ENCODE results near the gene FBXL14. TPM values are rescaled to one million over a fixed set of nuclear protein-coding genes. Genes with fewer than 3 reads are reported as not detected.

The FBXL14 gene
- total and polyA plus RNA-seq, 4 donors = 0.67 to 7.5 (median 4.9) TPM

DNA sequence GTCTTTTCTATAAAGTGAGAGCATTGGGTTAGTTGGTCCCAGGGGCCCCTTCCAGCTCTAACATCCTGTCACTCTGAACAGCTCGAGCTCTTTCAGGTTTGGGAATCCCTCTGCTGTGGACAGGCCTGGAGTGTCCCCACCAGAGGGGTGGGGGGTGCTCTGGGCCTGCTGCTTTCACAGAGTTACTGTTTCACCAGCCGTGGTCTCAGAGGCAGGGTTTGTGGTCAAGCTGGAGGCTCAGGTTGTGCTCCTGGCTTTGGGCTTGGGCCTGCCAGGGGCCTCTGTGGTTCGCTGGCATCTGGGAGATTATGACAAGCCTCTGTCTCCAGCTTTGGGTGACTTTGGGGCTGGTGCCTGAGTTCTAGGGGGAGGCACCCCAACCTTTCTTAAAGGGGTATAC, 59.6 kb downstream of the FBXL14 start:
- 86% methylated on average over 3 of the region's 3 CpGs for WGBS
- Histone ChIP-seq H3K36me3 (ENCODE audit: control insufficient read depth in 4 of 4, insufficient read depth in 3 of 4, low read depth in 1 of 4, low read length in 3 of 4) (no peaks in the 10 kb centered on the region), H3K27ac (ENCODE audit: low read depth in 1 of 2, low read length in 2 of 2) (no peak overlapping the region), H3K4me3 (ENCODE audit: low read depth in 1 of 3, low read length in 3 of 3) (no peak overlapping the region), H3K9me3 (ENCODE audit: control insufficient read depth in 4 of 4, low read length in 3 of 4) (no peaks in the 10 kb centered on the region), H3K9ac (ENCODE audit: low read depth in 1 of 2, low read length in 2 of 2) (no peak overlapping the region), H3K4me1 (ENCODE audit: control insufficient read depth in 4 of 4, insufficient read depth in 4 of 4, low read length in 3 of 4) (peaks cover 0 to 11% (median 8%) of the 10 kb centered on the region in 4 donors), H3K27me3 (ENCODE audit: control insufficient read depth in 4 of 4, insufficient read depth in 4 of 4, low read length in 3 of 4) (peaks cover 0 to 25% (median under 1%) of the 10 kb centered on the region in 4 donors)
- DNase-seq (ENCODE audit: low spot score) = no peak
- TF ChIP-seq RXRA (IDR thresholded peaks at IDR 0.05) (no peak), RAD21 (IDR thresholded peaks at IDR 0.05) (no peak), FOXA1 (IDR thresholded peaks at IDR 0.05) (no peak), HNF4A (conservative IDR thresholded peaks at IDR 0.05) (no peak)
- TF ChIP-seq, protein P1, sequence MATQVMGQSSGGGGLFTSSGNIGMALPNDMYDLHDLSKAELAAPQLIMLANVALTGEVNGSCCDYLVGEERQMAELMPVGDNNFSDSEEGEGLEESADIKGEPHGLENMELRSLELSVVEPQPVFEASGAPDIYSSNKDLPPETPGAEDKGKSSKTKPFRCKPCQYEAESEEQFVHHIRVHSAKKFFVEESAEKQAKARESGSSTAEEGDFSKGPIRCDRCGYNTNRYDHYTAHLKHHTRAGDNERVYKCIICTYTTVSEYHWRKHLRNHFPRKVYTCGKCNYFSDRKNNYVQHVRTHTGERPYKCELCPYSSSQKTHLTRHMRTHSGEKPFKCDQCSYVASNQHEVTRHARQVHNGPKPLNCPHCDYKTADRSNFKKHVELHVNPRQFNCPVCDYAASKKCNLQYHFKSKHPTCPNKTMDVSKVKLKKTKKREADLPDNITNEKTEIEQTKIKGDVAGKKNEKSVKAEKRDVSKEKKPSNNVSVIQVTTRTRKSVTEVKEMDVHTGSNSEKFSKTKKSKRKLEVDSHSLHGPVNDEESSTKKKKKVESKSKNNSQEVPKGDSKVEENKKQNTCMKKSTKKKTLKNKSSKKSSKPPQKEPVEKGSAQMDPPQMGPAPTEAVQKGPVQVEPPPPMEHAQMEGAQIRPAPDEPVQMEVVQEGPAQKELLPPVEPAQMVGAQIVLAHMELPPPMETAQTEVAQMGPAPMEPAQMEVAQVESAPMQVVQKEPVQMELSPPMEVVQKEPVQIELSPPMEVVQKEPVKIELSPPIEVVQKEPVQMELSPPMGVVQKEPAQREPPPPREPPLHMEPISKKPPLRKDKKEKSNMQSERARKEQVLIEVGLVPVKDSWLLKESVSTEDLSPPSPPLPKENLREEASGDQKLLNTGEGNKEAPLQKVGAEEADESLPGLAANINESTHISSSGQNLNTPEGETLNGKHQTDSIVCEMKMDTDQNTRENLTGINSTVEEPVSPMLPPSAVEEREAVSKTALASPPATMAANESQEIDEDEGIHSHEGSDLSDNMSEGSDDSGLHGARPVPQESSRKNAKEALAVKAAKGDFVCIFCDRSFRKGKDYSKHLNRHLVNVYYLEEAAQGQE (IDR thresholded peaks at IDR 0.05) = no peak
- TF ChIP-seq, protein P2, sequence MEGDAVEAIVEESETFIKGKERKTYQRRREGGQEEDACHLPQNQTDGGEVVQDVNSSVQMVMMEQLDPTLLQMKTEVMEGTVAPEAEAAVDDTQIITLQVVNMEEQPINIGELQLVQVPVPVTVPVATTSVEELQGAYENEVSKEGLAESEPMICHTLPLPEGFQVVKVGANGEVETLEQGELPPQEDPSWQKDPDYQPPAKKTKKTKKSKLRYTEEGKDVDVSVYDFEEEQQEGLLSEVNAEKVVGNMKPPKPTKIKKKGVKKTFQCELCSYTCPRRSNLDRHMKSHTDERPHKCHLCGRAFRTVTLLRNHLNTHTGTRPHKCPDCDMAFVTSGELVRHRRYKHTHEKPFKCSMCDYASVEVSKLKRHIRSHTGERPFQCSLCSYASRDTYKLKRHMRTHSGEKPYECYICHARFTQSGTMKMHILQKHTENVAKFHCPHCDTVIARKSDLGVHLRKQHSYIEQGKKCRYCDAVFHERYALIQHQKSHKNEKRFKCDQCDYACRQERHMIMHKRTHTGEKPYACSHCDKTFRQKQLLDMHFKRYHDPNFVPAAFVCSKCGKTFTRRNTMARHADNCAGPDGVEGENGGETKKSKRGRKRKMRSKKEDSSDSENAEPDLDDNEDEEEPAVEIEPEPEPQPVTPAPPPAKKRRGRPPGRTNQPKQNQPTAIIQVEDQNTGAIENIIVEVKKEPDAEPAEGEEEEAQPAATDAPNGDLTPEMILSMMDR (IDR thresholded peaks at IDR 0.05; ENCODE audit: low read depth, low read length, missing input control) = no peak
- TF ChIP-seq, protein P3, sequence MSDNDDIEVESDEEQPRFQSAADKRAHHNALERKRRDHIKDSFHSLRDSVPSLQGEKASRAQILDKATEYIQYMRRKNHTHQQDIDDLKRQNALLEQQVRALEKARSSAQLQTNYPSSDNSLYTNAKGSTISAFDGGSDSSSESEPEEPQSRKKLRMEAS (IDR thresholded peaks at IDR 0.05) = no peak
- TF ChIP-seq, protein P4, sequence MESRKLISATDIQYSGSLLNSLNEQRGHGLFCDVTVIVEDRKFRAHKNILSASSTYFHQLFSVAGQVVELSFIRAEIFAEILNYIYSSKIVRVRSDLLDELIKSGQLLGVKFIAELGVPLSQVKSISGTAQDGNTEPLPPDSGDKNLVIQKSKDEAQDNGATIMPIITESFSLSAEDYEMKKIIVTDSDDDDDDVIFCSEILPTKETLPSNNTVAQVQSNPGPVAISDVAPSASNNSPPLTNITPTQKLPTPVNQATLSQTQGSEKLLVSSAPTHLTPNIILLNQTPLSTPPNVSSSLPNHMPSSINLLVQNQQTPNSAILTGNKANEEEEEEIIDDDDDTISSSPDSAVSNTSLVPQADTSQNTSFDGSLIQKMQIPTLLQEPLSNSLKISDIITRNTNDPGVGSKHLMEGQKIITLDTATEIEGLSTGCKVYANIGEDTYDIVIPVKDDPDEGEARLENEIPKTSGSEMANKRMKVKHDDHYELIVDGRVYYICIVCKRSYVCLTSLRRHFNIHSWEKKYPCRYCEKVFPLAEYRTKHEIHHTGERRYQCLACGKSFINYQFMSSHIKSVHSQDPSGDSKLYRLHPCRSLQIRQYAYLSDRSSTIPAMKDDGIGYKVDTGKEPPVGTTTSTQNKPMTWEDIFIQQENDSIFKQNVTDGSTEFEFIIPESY (IDR thresholded peaks at IDR 0.05) = no peak

DNA sequence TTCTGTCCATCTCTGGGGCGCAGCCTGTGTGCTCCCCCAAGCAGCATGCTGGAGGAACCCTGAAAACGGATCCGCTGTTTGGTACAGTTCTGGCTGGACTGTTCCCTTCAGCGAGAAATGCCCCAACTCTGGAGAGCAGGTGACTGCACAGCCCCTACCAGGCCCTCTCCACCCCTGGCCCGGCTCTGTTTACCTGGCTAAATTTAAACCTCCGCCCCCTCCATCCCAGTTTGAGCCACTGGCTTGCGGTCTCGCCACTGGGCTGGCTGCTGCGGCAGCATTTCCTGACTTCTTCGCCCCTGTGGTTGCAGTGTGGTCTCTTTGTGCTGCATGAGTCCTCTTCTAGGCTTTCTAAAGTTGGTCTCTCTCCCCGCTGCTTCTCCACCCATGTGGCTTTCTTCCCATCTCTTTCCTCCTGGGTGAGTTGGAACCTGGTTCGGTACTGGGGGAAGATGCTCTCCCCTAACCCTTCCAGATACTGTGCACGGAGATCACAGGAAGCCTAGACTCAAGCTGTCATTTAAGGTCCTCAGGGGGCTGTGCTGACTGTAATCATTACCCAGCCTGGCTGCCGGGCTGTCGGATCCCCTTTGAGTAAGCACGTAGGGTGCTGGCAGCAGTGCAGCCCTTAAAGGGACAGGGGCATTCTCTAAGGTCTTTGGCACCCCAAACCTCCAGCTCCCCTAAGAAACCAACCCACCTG, 60.6 kb downstream of the FBXL14 start:
- H3K4me1 ChIP-seq (ENCODE audit: control insufficient read depth in 4 of 4, insufficient read depth in 4 of 4, low read length in 3 of 4) = peaks cover 0 to 12% (median 8%) of the 10 kb centered on the region in 4 donors
- 33% methylated on average over 16 of the region's 16 CpGs for WGBS
- H3K27ac ChIP-seq (ENCODE audit: low read depth in 1 of 2, low read length in 2 of 2) = no peak overlapping the region
- H3K4me3 ChIP-seq (ENCODE audit: low read depth in 1 of 3, low read length in 3 of 3) = no peak overlapping the region
- H3K9ac ChIP-seq (ENCODE audit: low read depth in 1 of 2, low read length in 2 of 2) = no peak overlapping the region
- H3K9me3 ChIP-seq (ENCODE audit: control insufficient read depth in 4 of 4, low read length in 3 of 4) = no peaks in the 10 kb centered on the region
- peaks cover 0 to 22% (median under 1%) of the 10 kb centered on the region in 4 donors for H3K27me3 ChIP-seq (ENCODE audit: control insufficient read depth in 4 of 4, insufficient read depth in 4 of 4, low read length in 3 of 4)
- no peak for DNase-seq (ENCODE audit: low spot score)
- H3K36me3 ChIP-seq (ENCODE audit: control insufficient read depth in 4 of 4, insufficient read depth in 3 of 4, low read depth in 1 of 4, low read length in 3 of 4) = no peaks in the 10 kb centered on the region
- TF ChIP-seq, protein P3 (IDR thresholded peaks at IDR 0.05) = no peak
- TF ChIP-seq EGR1 (IDR thresholded peaks at IDR 0.05; ENCODE audit: low read depth in 2 of 2) (no peak), HNF4A (conservative IDR thresholded peaks at IDR 0.05) (no peak)
